CD4-positive, alpha-beta T cell treated with Interleukin-4 for 1 hour (primary cell): Measurements from ENCODE around the gene CATSPERB.
"Not testable (repeated sequence)": the region's sequence is repeated elsewhere in the genome, so short reads cannot be mapped to it uniquely, and the experiment has no call there.

ENCODE experiments used
- DNase-seq, 2 donors: peaks; one replicate each; pipeline ENCODE4 v3.0.0-alpha.2; 2020 to 2022

The CATSPERB gene

DNA sequence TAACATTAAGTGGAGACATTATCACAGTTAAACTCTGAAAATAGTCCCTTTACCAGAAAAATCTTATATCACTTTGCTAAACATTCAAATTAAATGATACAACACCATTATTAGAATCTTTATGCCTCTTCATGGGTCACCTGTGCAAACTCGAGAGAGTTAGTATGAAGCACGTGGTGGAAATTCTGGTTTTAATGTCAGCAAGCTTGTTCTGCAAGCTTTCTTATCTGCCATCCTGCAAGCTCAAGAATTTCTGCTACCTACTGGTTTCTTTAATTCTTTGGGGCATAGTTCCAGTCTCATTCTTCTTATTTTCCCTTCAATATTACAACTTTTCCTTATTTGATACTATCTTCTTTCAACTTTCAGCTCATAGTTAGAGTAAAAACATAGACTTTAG, 868 bp downstream of the CATSPERB start:
- no peak for DNase-seq

DNA sequence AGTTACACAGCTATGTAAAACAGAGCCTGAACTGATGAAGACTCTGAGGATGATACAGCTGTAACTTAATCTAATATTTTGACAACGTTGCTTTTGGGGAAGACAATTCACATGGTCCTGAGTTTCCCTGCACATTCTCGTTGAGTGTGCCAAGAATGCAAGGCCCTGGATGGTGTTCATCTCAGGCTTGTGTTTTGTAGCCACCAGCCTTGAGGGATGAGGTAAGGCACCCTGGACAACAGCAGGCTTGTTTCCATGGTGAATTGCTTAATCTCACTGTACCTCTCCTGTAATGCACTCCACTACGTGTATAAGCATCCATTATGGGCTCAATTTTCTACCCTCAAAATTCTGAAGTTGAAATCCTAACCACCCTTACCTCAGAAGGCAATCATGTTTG, 2.1 kb downstream of the CATSPERB start:
- DNase-seq = no peak

- no peak for DNase-seq
These were observed 3.2 kb downstream of the CATSPERB start for GRCh38 chr14:91728616-91729183.

DNA sequence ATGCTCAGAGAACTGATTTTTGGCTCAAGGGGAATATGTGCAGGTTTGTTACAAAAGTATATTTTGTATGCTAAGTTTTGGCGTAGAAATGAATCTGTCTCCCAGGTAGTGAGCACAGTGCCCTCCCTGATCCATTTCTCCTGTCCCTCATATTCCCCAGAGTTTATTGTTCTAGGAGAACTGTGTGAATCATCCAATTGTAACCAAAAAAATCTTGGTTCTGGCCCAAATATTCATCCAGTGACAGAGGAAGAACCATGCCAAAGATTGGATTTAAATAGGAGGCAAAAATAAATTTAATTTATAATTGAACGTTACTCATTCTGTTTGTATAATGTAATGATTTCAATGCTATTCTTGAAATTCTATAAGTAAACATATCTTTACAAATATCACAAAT, 4.8 kb downstream of the CATSPERB start:
- DNase-seq = no peak

DNA sequence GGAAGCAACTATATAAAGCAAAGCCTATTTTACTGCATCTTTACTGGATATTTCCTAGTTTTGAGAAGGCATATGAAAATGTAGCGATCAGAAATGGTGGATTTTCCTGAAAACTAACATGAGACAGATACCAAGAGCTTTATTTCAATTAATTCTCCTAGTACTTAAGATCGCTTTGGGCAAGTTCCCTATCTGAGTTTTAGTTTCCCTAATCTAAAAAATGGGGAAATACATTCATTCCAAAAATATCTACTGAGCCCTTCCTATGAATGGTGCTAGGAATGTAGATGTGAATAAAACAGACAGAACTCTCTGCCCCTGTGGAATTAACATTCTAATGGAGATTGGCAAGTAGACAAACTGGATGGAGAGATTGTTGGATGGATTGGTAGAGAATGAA, 8.4 kb downstream of the CATSPERB start:
- no peak for DNase-seq

GRCh38 chr14:91722386-91722785, 9.5 kb downstream of the CATSPERB start:
- no peak for DNase-seq

- DNase-seq = no peak
These were observed 12.0 kb downstream of the CATSPERB start for GRCh38 chr14:91719839-91720238.

- DNase-seq = no peak
These were observed 14.9 kb downstream of the CATSPERB start for GRCh38 chr14:91716999-91717398.

- peak; percentile 25 to 32 for DNase-seq
These were observed 17.1 kb downstream of the CATSPERB start for GRCh38 chr14:91714805-91715204.

DNA sequence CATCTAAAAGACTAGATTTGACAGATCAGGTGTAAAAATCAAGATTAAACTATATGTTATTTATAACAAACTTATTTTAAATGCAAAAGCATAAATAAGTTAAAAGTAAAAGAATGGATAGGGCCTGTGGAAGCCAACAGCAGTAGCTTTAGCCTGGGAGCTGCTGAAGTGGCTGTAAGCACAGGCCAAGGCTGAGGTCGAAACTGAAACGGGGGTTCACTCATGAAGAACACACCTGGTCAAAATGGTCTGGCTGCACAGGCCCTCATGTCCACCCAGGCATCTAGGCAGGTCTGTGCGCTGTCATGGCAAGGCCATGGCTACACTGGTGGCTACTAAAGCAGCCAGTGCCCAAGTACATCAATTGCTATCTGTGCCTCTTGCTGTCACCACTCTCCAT, 23.1 kb downstream of the CATSPERB start:
- DNase-seq = no peak

DNA sequence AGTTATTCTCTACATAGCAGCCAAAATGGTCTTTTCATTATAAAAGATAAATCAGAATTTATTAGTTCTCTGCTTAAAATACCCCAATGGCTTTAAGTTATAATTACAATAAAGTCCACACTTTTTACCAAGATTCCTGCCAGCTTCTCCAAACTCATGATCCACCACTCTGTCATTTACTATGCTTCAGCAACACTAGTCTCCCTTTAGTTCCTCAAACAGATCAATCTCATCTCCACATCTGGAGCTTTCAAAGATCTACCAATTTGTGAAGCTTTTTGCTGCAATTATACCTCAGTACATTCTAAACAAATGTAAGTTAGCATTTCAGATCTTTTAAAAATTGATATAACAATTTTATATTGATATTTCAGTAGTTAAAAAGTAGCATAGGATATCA, 24.9 kb downstream of the CATSPERB start:
- no peak for DNase-seq

- DNase-seq = no peak
These were observed 37.2 kb downstream of the CATSPERB start for GRCh38 chr14:91694643-91695042.

GRCh38 chr14:91693346-91693745, 38.5 kb downstream of the CATSPERB start:
- DNase-seq = no peak

- no peak for DNase-seq
These were observed 39.8 kb downstream of the CATSPERB start for GRCh38 chr14:91692075-91692474.

DNA sequence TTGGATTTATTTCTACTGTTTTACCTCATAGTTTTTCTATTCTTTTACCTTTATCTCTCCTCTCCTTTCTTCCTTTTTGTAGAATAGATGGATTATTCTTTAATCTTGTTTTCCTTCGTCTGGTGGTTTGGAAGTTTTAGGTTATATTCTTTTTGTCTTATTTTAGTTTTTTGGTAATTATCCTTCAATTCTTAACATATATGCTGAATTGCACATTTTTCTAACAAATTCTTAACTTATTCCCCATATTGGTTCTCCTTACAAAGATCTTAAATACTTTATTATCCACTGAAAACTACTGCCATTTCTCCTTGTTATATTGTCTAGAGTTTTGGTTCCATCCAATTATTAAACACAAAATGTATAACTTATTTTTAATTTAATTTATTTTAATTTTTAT, 42.3 kb downstream of the CATSPERB start:
- DNase-seq = no peak

- DNase-seq = not testable (repeated sequence)
These were observed 44.5 kb downstream of the CATSPERB start for GRCh38 chr14:91687436-91687835.

GRCh38 chr14:91685600-91685999, 46.3 kb downstream of the CATSPERB start:
- no peak for DNase-seq

GRCh38 chr14:91681893-91682563, 49.9 kb downstream of the CATSPERB start:
- DNase-seq = no peak

DNA sequence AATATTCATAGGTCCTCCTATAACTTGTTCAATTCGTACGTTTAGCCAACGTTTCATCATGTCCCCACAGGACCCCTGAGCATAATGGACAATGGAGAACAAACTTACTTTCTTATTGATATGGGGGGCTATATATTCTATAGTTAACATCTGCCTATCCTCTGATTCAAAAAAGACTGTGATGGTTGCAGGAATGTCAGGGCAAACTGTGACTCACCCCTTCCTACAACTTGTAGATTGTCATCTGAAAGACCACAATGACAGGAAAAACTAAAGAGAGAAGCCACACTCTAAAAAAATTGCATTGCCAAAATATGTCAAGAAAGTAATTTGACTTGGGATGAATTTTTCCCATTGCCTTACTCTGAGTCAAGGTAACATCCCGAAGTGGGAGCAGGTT, 50.8 kb downstream of the CATSPERB start:
- no peak for DNase-seq

DNA sequence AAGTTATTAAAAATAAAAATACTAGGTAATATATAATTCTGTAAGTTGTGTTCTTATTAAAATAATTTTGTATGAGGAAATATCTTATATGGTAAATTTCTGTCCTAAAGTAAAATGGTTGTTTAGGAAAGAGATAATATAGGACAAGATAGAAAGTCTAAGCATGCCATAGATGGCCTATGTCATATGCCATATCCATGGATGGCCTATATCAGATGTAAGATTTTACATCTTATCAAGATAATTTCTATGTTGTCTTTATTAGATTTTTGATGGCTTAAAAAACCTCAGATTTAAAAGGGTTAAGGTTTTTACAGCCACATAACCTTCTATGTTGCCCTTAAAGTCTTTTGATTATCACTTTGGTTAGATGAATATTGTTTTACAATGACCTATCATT, 52.6 kb downstream of the CATSPERB start:
- DNase-seq = no peak

DNA sequence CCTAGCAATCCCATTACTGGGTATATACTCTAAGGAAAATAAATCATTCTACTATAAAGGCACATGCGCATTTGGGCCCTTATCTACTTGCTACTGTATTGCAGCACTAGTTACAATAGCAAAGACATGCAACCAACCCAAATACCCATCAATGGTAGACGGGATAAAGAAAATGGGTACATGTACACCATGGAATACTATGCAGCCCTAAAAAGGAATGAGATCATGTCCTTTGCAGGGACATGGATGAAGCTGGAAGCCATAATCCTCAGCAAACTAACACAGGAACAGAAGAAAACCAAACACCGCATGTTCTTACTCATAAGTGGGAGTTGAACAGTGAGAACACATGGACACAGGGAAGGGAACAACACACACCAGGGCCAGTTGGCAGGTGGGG, 54.2 kb downstream of the CATSPERB start:
- not testable (repeated sequence) for DNase-seq

GRCh38 chr14:91674911-91675310, 57.0 kb downstream of the CATSPERB start:
- DNase-seq = no peak

GRCh38 chr14:91669867-91670266, 62.0 kb downstream of the CATSPERB start:
- DNase-seq = no peak

DNA sequence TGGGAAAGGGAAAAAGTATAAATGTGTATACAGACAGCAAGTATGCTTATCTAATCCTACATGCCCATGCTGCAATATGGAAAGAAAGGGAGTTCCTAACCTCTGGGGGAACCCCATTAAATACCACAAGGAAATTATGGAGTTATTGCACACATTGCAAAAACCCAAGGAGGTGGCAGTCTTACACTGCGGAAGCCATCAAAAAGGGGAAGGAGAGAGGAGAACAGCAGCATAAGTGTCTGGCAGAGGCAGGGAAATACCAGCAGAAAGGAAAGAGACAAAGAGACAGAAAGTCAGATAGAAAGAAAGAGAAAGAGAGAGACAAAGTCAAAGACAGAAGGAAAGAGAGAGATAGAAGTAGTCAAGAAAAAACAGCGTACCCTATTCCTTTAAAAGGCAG, 64.8 kb downstream of the CATSPERB start:
- DNase-seq = not testable (repeated sequence)

DNA sequence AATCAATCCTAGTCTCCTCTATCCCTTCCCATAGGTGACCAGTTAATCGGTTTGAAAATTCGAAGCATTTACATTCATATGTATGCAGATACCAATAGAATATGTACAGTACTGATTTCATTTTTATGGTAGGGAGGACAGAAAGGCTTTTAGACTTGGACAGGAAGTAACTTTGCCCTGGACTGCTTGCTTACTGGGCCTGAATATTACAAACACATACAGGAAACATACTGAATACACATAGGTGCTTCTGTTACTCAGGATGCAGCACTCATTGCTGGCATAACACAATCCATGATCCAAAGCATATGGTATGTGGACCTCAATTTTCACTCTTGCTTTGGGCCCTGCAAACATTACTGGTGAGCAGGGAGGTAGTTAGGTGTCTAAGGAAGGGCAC, 71.1 kb downstream of the CATSPERB start:
- no peak for DNase-seq
